Pulmonary artery endothelial cell (primary cell): Measurements from ENCODE around the gene DOK4. TPM values are rescaled to one million over a fixed set of nuclear protein-coding genes. Genes with fewer than 3 reads are reported as not detected.

ENCODE experiments used
- DNase-seq: peaks from one replicate; pipeline ENCODE4 v3.0.0-alpha.2; 2011; ENCODE audit warnings: low read depth, low spot score
- total RNA-seq: library from RNA; depleted of rRNA; stranded (reverse); fragments of >200 nt; gene quantifications from 2 replicates; pipeline ENCODE4 v1.2.3, GENCODE V29; 2014

The DOK4 gene
- total RNA-seq, 1 donor from 2014 or later = 29.7 TPM

DNA sequence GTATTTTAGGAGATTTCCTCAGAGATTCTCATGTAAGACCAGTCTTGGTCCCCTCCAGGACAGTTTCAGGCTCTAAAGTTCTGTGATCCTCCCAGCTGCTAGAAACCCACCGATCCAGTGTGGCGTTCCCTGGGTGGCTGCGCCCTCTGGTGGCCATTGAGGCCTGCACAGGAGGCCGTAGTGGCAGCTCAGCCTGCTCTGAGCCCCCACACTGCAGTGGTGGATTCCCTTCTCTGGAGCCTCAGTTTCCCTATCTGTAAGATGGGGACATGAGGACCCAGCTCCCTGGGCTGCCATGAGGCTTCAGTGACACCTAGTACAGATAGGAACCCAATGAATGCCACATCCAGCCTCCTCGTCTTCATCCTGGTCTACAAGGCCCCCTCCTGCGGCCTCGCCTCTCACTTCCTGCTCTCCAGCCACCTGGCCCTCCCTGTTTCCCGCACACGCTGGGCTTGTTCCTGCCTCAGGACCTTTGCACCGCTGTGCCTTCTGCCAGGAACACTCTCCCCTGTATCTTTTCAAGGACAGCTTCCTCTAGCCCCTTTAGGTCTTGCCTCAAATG lies 33.6 kb upstream of the DOK4 start:
- DNase-seq = peak; percentile 19

DNA sequence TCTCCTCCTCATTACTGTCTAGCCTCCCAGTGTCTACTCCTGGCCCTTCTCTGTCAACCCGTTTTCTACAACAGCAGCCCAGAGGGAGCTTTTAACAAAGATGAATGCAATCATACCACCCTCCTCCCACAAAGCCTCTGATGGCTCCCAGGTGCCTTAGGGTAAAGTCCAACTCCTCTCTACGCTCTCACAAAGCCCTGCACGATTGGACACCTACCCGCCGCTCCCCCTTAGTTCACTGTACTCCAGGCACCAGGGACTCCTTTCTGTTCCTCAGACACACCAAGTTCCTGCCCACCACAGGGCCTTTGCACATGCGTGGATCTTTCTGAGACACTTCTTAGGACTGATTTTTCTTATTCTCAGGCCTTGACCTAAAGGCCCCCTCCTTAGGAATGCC lies 32.6 kb upstream of the DOK4 start:
- no peak for DNase-seq

DNA sequence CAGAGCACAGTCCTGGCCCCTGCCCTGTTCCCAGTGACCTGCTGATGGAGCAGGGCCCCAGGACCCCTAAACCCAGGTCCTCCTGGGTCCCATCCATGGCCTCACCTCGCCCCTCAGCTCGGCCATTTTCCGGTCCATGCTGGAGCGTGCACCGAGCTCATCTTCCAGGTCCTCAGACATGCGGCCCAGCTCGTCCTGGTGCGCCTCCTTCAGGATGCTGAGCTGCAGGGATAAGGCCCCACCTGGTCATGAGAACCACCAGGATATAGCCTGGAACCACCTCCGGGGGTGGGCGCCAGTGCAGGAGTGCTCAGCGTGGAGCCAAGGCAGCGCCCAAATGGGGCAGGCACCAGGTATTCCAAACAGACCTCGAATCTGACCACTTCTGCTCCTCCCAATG lies 32.2 kb upstream of the DOK4 start:
- DNase-seq = no peak

DNA sequence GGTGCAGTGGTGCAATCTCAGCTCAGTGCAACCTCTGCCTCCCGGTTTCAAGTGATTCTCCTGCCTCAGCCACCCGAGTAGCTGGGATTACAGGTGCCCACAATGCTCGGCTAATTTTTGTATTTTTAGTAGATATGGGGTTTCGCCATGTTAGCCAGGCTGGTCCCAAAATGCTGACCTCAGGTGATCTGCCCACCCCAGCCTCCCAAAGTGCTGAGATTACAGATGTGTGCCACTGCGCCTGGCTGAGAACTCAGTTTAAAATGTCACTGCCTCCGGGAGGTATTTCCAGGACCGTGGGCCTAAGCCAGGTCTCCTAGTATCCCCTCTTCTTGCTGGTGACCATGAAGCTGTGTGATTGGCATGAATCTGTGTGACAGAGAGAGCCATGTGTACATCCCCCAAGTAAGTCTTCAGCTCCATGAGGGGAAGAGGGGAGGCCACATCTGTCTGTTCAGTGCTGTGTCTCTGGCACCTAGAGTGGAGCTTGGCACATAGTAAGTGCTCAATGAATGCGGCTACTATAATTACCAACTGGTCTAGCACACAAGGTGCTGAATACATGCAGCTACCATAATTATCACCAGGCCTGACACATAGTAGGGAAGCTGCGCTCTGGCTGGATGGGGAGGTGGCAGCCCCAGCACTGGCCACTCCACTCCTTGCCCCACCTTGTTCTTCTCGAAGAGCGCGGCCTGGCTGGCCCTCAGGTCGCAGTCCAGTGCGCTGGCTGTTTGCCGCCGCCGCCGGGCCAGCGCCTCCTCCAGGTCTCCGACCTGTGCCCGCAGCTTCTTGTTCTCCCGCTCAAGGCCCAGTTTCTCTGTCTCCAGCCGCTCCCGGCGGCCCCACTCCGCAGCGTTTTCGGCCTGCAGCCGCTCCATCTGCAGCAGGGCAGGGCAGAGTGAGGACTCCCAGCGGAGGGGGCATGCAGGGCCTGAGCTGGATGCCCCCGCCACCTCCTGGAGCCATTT lies 31.4 kb upstream of the DOK4 start:
- DNase-seq = no peak

DNA sequence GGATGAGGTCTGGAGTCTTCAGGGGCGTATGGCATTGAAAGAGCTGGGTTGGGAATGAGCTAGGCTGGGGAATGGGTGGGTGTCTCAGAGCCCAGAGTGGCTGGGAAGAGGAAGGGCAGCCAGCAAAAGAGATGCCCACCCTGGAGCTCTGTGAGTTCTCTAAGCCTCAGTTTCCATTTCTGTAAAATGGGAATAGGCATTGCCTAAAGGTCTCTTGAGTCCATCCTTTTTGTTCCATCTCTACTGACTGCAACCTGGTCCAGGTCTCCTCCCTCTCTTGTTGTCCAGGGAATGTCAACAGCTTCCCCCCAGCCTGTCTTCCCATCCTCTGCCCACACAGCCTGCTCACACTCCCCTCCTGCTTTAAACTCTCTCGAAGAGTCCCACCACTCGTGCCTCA lies 30.5 kb upstream of the DOK4 start:
- DNase-seq = no peak

DNA sequence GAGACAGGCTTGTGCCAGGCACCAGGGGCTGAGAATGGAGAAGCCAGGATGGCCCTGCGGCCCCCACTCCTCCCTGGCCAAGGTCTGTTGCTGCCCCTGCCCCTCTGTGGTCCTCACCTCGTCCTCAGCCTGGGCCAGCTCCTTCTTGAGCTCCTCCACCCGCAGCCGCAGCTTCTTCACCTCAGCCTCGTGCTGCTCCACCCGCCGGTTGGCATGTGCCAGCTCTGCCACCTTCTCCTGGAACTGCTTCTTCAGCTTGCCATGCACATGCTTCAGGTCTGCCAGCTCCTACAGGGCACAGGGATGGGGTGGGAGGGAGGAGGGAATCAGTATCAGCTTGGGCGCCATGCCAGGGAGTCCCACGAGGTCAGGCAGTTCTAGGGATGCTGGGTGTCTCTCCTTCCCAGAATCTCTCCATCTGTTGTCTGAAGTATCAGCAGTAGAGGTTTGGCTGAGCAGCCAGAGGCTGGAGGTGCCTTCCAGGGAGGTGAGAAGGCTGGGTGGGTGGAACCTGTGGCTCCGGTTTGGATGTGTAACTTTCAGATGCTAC lies 30.0 kb upstream of the DOK4 start:
- no peak for DNase-seq

DNA sequence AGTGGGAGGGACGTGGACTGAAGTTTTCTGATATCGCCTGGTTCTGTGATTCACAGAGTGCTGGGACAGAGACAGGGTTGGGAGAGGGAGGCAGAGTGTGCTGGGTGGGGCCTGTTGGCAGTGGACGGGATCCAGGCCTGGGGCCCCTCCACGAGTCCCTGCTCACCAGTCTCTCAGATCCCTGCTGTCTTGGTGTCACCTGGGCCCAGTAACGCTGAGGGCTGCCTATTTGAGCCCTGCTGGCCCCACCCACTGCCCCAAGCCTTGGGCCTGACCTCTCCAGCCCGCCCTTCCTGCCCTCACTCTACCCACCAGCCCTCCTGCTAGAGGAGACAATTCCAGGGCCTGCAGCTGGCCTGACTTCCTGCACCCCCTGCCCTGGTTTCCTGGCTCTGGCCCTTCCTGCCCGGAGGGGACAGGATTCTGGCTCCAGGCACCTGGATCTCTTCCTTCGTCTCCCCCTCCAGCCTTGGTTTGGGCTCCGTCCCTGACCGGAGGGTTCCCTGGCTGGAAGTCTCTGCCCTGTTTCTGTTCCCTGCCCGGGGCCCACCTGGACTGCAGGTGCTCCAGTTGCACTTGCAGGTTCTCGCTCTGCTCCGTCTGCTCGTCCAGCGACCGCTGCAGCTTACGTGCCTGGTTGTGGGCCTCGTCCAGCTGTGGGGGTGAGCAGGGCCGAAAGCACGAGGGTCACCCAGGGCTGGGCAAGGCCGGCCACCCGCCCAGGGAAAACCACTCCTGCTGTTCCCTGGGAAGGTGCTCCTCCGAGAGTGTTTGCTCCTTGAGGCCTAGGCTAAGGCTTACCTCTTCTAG lies 28.7 kb upstream of the DOK4 start:
- no peak for DNase-seq

DNA sequence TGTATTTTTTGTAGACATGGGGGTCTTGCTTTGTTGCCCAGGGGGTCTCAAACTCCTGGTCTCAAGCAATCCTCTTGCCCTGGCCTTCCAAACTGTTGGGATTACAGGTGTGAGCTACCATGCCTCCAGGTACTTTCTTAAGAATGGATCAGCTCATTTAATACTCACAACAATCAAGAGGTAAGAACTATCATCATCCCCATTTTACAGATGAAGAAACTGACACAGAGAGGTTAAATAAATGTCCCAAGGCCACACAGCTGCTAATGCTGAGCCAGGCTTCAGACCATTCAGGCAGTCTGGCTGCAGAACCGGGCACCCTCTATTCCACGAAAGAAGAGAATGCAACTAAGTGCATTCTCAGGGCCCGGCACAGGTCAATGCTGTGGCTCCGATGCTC lies 28.1 kb upstream of the DOK4 start:
- no peak for DNase-seq

DNA sequence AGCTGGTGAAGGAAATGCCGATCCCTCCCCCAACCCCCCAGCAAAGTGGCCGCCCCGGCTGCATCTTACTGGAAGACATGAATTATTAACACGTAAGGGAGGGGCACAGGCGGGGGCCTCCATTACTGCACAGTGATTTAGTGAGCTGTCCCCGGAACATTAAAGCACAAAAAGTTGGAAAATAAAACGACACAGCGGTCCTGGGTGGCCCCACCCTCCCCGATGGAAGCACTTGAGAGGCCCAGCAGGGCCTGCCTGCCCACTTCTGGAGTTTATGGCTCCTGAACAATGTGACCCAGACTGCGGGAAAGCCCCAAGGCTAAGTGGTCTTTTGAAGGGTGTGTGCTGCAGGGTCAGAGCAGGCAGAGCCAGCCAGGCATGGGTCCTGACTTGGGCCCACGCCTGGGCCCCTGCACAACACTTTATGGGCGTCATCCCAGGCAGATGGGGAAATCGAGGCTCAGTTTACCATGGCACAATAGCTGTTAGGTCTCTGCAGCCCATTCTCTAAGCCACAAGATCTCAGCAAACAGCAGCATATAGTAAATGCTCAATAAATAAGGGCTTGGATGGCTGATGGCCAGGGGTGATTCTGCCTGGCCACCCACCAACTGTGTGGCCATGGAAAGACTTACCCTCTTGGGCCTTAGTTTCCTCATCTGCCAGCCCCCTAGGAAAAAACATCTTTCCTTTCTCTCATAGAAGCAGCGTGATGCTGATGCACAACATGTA lies 27.2 kb upstream of the DOK4 start:
- DNase-seq = no peak

DNA sequence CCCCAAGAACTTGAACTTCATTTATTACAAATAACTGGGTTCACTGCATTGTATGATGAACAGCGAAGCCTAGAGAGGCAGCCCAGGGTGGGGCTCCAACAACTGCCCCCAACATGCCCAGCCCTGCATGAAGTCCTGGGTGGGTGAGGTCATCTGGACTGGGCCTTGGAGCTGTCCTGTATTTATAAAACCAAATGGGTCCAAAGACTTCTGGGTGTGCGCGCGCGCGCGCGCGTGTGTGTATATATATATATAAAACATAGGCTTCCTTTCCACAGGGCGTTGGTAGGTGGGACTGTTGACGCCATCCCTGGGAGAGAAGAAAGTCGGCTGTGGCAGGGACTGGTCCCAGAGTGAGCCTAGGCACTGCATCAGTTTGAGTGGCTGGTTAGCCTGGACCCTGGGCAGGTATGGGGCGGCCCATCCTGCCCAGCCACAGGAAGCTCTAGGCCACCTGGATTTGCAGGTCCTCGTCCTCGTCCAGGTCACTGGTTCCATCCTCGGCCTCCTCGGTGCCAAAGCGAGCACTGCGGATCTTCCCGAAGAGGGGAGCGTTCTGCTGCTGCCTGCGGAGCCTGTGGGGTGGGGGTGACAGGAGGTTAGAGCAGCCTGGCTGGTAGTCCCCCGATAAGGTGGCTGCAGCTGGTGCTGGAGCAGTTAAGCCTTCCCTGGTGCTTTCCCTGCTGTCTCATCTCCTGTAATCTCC lies 26.2 kb upstream of the DOK4 start:
- no peak for DNase-seq

DNA sequence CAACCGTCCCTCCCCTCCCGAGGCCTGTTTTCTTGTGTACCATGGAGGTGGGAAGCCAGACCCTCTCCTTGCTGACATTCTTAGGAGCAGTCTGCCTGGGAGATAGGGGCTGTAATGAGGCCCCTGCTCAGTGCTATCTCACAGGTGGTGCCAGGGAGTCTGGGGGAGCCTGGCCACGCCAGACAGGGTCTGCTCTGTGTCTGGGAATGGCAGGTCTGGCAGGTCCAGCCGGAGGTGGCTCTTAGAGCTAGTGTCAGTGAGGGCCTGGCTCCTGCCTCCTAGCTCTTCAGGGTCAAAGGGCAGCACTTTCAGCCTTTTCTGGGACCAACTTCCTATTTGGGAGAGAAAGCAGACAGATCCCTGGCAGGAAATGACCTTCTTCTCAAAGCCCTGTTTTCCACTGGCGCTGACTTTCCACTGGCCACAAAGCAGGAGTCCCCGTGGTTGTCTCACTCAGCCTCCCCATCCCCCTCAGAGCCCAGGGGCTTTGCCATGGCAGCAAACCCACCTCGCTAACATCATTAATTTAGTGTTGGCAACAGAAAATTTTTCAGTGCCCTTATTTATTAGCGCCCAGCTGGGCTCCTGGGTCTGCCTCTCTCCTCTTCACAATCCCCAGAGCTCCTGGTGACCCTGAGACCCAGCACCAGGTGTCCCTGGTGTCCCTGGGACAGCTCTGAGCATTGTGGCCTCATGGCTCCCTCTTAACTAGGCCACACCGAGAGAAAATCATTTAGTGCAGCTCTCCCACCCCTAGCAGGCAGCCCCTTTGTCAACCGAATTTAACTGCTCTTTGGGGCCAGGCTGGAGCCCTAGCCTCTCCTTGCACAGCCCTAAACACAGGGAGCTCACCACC lies 24.0 kb upstream of the DOK4 start:
- DNase-seq = no peak

DNA sequence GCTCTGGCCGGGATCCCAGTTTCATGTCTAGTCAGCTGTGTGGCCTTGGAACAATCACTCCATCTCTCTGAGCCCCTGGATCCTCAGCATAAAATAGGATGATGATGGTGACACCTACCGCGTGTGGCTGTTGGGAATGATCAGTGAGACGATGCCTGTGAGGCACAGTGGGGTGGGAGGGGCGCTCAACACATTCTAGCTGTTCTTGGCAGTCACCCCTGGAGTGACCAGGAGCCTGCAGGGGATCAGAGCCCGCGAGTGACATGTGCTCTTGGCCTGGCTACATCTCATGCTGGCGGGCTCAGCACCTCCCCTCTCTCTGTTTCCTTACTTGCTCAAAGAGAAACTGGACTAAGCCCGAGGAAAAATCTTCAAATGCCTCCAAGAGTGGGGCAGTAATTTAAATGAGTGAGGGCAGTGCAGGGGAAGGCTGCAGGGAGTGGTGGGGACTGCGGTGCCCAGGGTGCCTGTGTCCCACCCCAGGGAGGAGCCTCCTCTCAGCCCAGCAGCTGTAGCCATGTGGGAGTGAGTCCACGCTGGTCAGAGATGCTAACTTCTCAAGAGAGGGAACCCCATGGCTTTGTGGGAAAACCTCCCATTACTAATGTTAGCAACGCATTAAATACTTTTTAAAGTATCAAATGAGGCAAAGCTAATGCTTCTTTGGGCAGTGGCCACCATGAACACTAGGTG lies 23.1 kb upstream of the DOK4 start:
- no peak for DNase-seq

DNA sequence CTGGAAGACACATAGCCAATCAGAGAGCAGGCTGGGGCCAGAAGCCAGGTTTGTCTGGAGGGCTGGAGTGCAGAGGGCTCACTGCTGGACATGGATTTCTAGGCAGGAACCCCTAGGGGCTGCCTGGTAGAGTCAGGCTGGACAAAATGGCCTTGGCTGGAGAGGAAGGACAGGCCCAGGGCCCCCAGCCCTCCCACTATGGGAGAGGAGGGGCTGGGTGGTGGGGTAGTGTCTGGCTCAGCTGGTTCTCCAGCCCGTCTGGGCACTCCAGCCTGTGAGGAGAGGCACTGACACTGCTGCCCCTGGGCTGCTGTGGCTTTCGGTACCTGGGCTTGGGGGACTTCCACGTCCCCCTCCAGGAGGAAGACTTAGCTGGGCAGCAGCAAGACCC lies 21.7 kb upstream of the DOK4 start:
- no peak for DNase-seq

DNA sequence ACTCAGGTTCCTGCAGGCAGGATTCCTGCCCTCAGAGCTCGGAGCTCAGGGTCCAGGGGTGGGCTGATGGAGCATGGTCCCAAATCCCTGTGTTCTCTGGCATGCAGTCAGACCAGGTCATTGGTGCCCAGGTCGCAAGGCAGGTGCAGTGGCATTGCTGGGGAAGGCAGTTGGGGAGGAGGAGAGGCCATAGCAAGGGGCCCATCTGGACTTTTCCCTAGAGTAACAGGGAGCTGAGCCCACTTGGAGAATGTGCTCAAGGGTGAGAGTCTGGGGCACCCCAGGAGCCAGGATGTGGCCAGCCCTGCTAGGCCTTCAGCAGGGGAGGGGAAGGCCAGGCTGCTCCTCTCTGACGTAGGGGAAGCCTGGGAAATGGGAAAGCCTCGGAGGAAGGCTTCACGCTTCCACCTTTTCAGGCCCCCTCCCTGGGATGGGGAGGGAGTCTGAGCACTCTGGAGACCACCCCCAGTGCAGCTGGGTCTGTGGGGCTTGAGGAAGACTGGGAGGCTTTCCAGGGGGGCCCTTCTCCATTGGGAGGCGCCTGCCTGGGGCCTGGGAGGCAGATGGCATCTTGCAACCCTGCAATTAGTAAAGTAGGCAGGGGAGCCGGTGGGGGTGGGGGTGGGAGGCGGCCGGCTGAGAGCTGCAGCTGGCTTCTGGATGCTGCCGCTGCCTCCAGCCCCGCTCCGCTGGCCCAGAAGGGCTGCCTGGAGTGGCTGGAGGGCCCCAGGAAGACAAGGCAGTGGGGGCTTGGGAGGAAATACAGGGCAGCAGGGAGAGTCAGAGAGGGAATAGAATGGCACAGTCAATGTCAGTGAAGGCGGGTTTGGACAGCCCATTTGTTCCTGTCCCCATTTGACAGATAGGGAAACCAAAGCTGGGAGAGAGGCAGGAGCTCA lies 21.1 kb upstream of the DOK4 start:
- DNase-seq = no peak

DNA sequence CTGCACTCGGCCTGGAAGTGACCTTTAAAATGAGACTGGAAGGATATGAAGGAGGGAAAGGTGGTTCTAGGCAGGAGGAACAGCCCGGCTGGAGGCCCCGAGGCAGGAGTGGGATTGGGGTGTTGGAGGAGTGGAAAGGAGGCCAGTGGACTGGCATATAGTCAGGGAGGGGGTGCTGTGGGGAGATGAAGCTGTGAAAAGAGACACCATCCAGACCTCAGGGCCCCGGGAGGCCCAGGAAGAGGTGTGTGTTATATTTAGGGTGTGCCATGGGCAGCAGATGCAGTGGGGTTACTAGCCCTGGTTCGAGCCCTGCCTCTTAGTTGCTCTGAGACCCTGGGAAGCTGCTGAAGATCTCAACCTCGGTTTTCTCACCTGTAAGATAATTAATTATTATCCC lies 18.9 kb upstream of the DOK4 start:
- no peak for DNase-seq

DNA sequence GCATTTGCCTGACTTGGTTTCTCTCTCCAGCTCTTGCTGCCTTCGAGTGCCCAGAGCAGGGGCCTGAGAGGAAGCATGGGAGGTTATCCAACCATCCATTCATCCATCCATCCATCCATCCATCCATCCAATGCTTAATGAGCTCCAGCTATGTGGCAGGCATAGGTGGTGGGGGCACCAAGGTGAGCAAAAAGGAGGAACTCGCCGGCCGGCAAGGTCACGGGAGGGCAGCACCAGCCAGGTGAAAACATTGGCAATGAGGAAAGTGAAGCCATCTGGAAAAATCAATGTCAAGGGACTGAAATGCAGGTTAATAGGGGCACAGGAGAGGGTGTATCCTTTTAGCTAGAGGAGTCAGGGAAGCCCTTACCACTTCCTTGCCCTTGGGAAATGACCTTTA lies 18.2 kb upstream of the DOK4 start:
- DNase-seq = no peak

DNA sequence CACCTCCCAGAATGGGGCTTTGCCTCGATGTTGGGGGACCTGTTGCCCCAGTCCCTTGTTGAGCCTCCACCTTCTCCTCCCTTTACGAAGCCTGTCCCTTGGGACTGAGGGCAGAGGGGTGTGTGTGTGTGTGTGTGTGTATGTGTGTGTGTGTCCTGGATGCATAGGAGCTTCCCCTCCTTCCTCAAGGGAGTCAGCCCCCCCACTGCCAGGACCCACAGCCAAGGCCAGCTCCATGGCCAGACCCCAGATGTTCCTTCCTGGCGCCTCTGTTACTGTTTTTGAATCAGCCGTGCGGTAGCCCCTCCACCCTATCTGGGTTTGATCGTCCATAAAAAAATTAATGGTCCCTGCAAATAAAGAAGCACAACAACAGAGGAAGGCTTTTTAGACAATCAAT lies 17.7 kb upstream of the DOK4 start:
- DNase-seq = no peak

DNA sequence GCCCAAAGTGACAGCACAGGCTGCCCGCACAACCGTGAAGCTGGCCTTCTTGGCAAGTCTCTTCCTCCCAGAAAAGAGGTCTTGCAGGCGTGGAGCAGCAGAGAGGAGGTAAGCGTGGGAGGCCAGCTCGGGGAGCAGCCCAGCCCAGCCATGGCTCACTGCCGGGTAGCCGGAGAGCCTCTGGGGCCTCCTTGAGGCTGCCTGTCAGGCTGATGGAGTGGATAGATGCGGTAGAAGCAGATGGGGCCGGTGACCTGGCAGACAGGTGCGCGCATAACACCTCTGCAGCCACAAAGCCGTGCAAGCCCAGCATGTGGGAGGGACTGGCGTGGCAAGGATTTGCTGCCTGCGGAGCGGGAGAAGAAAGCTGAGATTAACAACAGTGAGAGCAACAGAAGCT lies 17.1 kb upstream of the DOK4 start:
- no peak for DNase-seq
